Spinal cord (tissue), 10 donors: Measurements from ENCODE around the gene PEX16. TPM values are rescaled to one million over a fixed set of nuclear protein-coding genes. Genes with fewer than 3 reads are reported as not detected.

Source experiments
- DNase-seq, 6 donors: peaks; one replicate each; pipeline versions ENCODE4 v3.0.0 to v3.0.0-alpha.2; 2013 to 2015; ENCODE audit warnings: low spot score in 6 of 6, low read depth in 4 of 6
- H3K27ac ChIP-seq: one replicate; pipeline ENCODE4 v1.5.1; 2013; ENCODE audit warnings: low read depth, low read length, control low read depth
- H3K27me3 ChIP-seq: one replicate; pipeline ENCODE4 v1.6.1; 2013; ENCODE audit warnings: low read length; ENCODE audit not compliant: control insufficient read depth, insufficient read depth
- H3K36me3 ChIP-seq: one replicate; pipeline ENCODE4 v1.6.1; 2013; ENCODE audit warnings: low read length; ENCODE audit not compliant: control insufficient read depth, insufficient read depth
- H3K4me1 ChIP-seq: one replicate; pipeline ENCODE4 v1.6.1; 2013; ENCODE audit warnings: low read length; ENCODE audit not compliant: control insufficient read depth, insufficient read depth
- H3K4me3 ChIP-seq: one replicate; pipeline ENCODE4 v1.5.1; 2013; ENCODE audit warnings: low read depth, low read length, control low read depth
- H3K9me3 ChIP-seq: one replicate; pipeline ENCODE4 v1.6.1; 2013; ENCODE audit warnings: low read length; ENCODE audit not compliant: control insufficient read depth, insufficient read depth
- WGBS: methylation state at CpG from one replicate; pipeline ENCODE4 v1.1.5; 2013; ENCODE audit warnings: missing lambda C conversion rate; ENCODE audit not compliant: insufficient coverage; 5-methylcytosine and 5-hydroxymethylcytosine counted together
- long read RNA-seq, 4 donors: transcript quantifications; one replicate each; lab custom pipeline, GENCODE V29; 2026
- polyA plus RNA-seq, 2 donors: library from polyadenylated mRNA; unstranded; fragments of 120-200 nt; gene quantifications; one replicate each; pipeline ENCODE4 v1.2.1, GENCODE V29; 2013; ENCODE audit not compliant: insufficient read length in 2 of 2
- total RNA-seq, 2 donors: library from RNA; depleted of rRNA in 1 of 2; stranded (reverse); fragments of 120-200 nt in 1 of 2; fragments of >200 nt in 1 of 2; gene quantifications; one replicate each; pipeline versions ENCODE4 v1.2.3 to v1.2.4, GENCODE V29; 2013 to 2014
- donor health status: healthy.

Gene PEX16
- total RNA-seq: 10 to 100 TPM; 14.8 to 28.5 TPM
- polyA plus RNA-seq: 10 to 100 TPM; 39.7 to 39.9 TPM
- long read RNA-seq, donor 1, transcript PEX16-202 (11 exons, 1,335 nt): major isoform, 15 of 28 reads
- long read RNA-seq, donor 1, partial matches to known transcripts: 11 of 28 reads
- long read RNA-seq, donor 1, other reads (novel, unspliced or antisense): 0 of 28 reads
- long read RNA-seq, donor 2, partial matches to known transcripts: 0 of 4 reads
- long read RNA-seq, donor 2, other reads (novel, unspliced or antisense): 0 of 4 reads
- long read RNA-seq, donor 3, partial matches to known transcripts: 0 of 3 reads
- long read RNA-seq, donor 3, other reads (novel, unspliced or antisense): 0 of 3 reads
- long read RNA-seq, donor 4, transcript PEX16-202 (11 exons, 1,335 nt): major isoform, 8 of 26 reads
- long read RNA-seq, donor 4, partial matches to known transcripts: 18 of 26 reads
- long read RNA-seq, donor 4, other reads (novel, unspliced or antisense): 0 of 26 reads

DNA sequence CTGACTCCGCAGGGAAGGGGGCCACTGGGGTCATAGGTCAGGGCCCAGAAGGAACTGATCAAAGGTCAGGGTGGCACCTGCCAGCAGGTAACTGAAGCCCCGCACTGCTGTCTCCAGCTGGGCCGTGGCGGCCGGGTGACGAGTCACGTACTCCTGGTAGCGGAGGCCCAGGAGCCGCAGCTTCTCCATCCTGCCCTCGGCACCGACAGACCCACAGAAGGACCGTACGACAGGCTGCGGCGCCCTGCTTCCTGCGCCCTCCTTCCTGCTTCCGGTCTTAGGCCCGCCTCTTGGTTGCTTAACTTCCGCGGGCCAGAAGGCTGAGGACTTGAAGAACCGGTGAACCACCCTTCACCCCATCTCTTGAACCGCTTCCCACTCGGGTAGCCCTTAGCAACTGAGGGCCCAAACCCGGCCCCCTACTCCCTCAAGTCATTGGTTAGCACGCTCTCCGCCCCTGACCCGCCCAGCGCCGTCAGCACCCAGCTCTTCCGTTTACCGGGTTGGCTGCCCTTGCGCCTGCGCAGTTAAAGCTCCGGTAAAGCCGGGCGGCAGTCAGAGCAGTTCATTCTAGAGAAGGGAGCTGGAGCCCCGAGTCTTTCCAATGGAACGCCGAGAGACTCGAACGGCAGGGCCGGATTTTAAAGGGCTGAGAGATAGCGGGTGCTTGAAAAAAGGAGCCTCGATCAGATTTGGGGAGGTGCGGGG is at the start of gene PEX16:
PEX16 (minus strand) TSS at position 255 of the 708 bp plus-strand sequence; CDS start at position 189, 66 bp downstream.
- H3K27ac ChIP-seq: peak within 1 kb of the TSS; percentile 89
- DNase-seq: peak; percentile 92 to 99 (median 98)
- H3K4me1 ChIP-seq: peaks cover 42% of the 10 kb centered on the region
- H3K27me3 ChIP-seq: peaks cover 15% of the 10 kb centered on the region
- H3K9me3 ChIP-seq: no peaks in the 10 kb centered on the region
- 0% methylated on average over 45 of the region's 45 CpGs for WGBS
- peak within 1 kb of the TSS; percentile 97 for H3K4me3 ChIP-seq
- peaks cover 35% of the 10 kb centered on the region for H3K36me3 ChIP-seq

- Histone ChIP-seq H3K4me1 (no peaks in the 10 kb centered on the region), H3K27ac (no peak overlapping the region), H3K9me3 (no peaks in the 10 kb centered on the region), H3K4me3 (no peak overlapping the region), H3K27me3 (no peaks in the 10 kb centered on the region), H3K36me3 (peaks cover 19% of the 10 kb centered on the region)
- peak in 5 of 6 donors; percentile 71 to 96 (median 80) for DNase-seq
- 50% methylated on average over 4 of the region's 9 CpGs for WGBS
Observed at GRCh38 chr11:45964911-45965389, 47.3 kb upstream of the PEX16 start.

DNA sequence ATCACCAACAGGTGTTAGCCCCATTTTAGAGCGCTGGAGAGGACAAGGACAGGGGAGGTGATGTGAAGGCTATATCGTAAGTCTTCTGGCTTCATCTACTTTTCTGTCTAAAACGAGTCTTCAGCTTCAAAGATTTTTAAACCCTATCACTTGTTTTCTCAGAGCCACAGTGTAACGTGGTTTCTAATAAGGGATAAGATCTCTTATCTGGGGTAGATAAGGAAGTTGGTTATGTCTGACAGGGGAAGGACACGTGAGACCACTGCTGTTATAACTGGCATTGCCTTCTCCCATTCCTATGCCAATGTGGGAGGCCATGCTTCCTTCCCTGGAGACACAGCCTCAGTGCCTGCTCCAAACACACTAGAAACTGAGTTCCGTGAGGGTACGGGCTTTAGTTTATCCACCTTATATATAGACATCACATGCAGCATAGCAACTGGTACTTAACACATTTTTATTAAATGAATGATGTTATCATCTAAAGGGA is 44.1 kb upstream of the PEX16 start:
- WGBS: no CpG with 5 or more reads among the region's 7 CpGs
- Histone ChIP-seq H3K27me3 (no peaks in the 10 kb centered on the region), H3K4me3 (no peak overlapping the region), H3K4me1 (no peaks in the 10 kb centered on the region), H3K36me3 (peaks cover 8% of the 10 kb centered on the region), H3K27ac (no peak overlapping the region), H3K9me3 (no peaks in the 10 kb centered on the region)
- DNase-seq: no peak

- H3K9me3 ChIP-seq: no peaks in the 10 kb centered on the region
- no peak overlapping the region for H3K4me3 ChIP-seq
- peaks cover 4% of the 10 kb centered on the region for H3K36me3 ChIP-seq
- H3K27me3 ChIP-seq: no peaks in the 10 kb centered on the region
- 100% methylated on average over 1 of the region's 4 CpGs for WGBS
- H3K4me1 ChIP-seq: no peaks in the 10 kb centered on the region
- no peak overlapping the region for H3K27ac ChIP-seq
- DNase-seq: peak in 1 of 6 donors; percentile 7
Observed at GRCh38 chr11:45960387-45961095, 42.9 kb upstream of the PEX16 start.

- no CpG with 5 or more reads among the region's 1 CpG for WGBS
- Histone ChIP-seq H3K27me3 (no peaks in the 10 kb centered on the region), H3K36me3 (no peaks in the 10 kb centered on the region), H3K4me1 (no peaks in the 10 kb centered on the region), H3K4me3 (no peak overlapping the region), H3K27ac (no peak overlapping the region), H3K9me3 (no peaks in the 10 kb centered on the region)
- no peak for DNase-seq
Observed at GRCh38 chr11:45959851-45960250, 42.2 kb upstream of the PEX16 start.

DNA sequence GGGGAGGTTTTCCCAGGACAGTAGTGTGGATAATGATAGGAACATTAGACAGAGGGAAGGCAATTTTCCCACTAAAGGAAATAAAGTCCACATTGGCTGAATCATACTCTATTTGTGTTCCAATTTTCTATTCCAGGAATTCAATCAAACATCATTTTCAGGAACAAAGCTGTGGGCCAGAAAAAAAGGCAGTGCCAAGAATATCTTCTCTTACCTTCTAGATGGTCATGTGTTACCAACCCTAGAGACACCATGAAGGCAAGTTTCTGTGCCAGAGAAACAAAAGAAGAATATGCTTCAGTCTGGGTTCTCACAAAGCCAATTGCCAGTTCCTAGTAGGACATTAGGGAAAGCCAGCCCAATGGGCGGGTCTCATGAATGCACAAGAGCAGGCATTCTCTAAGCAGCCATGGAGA is 32.3 kb upstream of the PEX16 start:
- no peaks in the 10 kb centered on the region for H3K27me3 ChIP-seq
- DNase-seq: peak in 1 of 6 donors; percentile 58
- H3K4me3 ChIP-seq: no peak overlapping the region
- H3K27ac ChIP-seq: no peak overlapping the region
- 58% methylated on average over 1 of the region's 1 CpG for WGBS
- peaks cover 14% of the 10 kb centered on the region for H3K36me3 ChIP-seq
- H3K9me3 ChIP-seq: no peaks in the 10 kb centered on the region
- H3K4me1 ChIP-seq: peaks cover 8% of the 10 kb centered on the region

- H3K9me3 ChIP-seq: no peaks in the 10 kb centered on the region
- H3K4me1 ChIP-seq: peaks cover 8% of the 10 kb centered on the region
- peak overlapping the region; percentile 78 for H3K27ac ChIP-seq
- 13% methylated on average over 3 of the region's 3 CpGs for WGBS
- peak in 4 of 6 donors; percentile 52 to 87 (median 74) for DNase-seq
- no peaks in the 10 kb centered on the region for H3K27me3 ChIP-seq
- H3K36me3 ChIP-seq: peaks cover 20% of the 10 kb centered on the region
- H3K4me3 ChIP-seq: no peak overlapping the region
Observed at GRCh38 chr11:45948356-45948755, 30.7 kb upstream of the PEX16 start.

DNA sequence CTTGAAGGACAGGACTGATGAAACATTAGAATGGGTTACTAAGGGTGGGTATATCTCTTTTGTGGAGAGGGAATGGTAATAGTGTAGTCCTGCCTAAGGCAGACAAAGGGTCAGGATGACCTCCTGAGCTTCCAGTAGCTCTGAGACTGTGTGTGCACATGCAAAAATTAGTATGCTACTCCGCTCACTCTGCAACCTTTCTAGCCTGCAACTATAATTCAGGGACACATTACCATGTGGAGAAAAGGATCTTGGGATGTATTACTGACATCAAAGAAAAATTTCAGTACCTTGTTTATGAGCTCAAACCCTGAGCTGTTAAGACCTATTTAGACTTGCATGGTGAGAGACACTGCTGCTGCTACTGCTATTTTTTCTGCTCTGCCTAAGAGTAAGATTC is 30.2 kb upstream of the PEX16 start:
- Histone ChIP-seq H3K27ac (peak overlapping the region; percentile 78), H3K36me3 (peaks cover 25% of the 10 kb centered on the region), H3K4me1 (peaks cover 8% of the 10 kb centered on the region), H3K4me3 (no peak overlapping the region), H3K9me3 (no peaks in the 10 kb centered on the region), H3K27me3 (no peaks in the 10 kb centered on the region)
- WGBS: no CpG with 5 or more reads among the region's 1 CpG
- peak in 1 of 6 donors; percentile 72 for DNase-seq

DNA sequence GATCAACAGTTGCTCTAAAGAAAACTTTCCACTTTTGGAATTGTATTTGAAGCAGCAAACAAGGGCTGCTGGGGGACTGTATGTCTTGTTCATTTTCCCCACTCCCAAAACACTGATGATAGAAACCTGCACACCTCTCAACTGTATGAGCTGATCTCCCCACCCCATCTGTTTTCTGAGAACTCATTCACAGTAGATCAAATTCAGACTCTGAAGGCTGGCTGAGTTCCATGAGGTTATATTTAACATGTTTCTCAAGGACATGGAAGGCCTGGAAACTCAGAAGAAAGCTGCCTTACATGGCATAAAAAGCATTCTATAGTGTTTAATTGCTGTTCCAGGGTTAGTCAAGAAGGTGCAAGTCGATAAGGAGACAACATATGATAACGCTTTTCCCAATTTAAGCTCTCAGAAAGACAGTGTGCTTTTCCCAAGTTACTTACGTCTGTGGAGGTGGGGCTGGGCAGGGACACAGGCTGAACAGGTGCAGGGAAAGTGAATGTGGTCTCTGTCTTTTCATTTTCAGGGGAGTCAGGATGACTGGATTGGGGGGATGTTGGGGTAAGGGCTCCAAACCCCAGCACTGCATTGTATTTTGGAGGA is 27.8 kb upstream of the PEX16 start:
- DNase-seq: peak in 1 of 6 donors; percentile 45
- Histone ChIP-seq H3K36me3 (peaks cover 25% of the 10 kb centered on the region), H3K4me1 (peaks cover 8% of the 10 kb centered on the region), H3K27me3 (no peaks in the 10 kb centered on the region), H3K4me3 (no peak overlapping the region), H3K9me3 (no peaks in the 10 kb centered on the region), H3K27ac (no peak overlapping the region)
- 87% methylated on average over 3 of the region's 3 CpGs for WGBS
